Kidney epithelial cell (primary cell): ENCODE measurements around the gene STEAP2. TPM values are rescaled to one million over a fixed set of nuclear protein-coding genes. Genes with fewer than 3 reads are reported as not detected.

Source experiments
- DNase-seq: peaks from one replicate; pipeline ENCODE4 v3.0.0-alpha.2; 2010; ENCODE audit warnings: low read depth
- H3K27me3 ChIP-seq: 2 replicates; pipeline ENCODE4 v1.6.0; 2011; ENCODE audit warnings: low read length; ENCODE audit not compliant: control insufficient read depth, insufficient read depth
- H3K36me3 ChIP-seq: 2 replicates; pipeline ENCODE4 v1.5.1; 2011; ENCODE audit warnings: low read length; ENCODE audit not compliant: control insufficient read depth, insufficient read depth
- H3K4me3 ChIP-seq: 2 replicates; pipeline ENCODE4 v1.5.1; 2011; ENCODE audit warnings: low read depth, mild to moderate bottlenecking, control low read depth, low read length
- total RNA-seq: library from RNA; depleted of rRNA; stranded (reverse); fragments of >200 nt; gene quantifications from 2 replicates; pipeline ENCODE4 v1.2.3, GENCODE V29; 2015
- TF ChIP-seq, protein P1 (sequence below): IDR thresholded peaks from 2 replicates; pipeline ENCODE4 v1.5.1; 2011; ENCODE audit warnings: mild to moderate bottlenecking, moderate library complexity, low read length, control low read depth, inconsistent platforms; ENCODE audit not compliant: insufficient read depth, poor library complexity, severe bottlenecking

The STEAP2 gene
- total RNA-seq, 1 donor from 2014 or later: 5.2 TPM

DNA sequence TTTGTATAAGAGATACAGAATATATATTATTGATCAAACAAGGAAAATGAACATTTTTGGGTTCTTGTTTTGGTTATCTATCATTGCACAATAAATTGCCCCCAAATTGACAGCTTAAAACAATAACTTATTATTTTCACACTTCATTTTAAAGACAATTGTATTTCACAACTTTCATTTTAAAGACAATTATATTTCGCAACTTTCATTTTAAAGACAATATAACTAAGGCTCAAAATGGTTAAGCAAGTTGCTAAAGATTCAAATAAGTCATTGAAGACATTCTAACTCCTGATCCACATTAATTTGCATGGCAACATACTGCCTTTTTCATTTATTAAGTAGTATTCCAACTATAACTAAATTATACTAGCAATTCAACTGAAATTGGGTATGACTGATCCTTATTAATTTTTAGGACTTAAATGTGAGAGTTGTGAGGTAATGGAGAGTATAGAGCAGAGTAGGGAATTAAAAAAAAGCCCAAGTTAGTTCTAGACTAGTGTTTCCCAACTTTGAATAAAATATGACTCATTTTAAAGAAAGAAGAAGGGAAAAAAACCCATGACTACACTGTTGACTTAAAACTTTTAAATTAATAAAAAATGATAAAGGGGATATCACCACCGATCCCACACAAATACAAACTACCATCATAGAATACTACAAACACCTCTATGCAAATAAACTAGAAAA lies 9.9 kb upstream of the STEAP2 start:
- H3K36me3 ChIP-seq: no peaks in the 10 kb centered on the region
- no peak overlapping the region for H3K4me3 ChIP-seq
- TF ChIP-seq, protein P1, sequence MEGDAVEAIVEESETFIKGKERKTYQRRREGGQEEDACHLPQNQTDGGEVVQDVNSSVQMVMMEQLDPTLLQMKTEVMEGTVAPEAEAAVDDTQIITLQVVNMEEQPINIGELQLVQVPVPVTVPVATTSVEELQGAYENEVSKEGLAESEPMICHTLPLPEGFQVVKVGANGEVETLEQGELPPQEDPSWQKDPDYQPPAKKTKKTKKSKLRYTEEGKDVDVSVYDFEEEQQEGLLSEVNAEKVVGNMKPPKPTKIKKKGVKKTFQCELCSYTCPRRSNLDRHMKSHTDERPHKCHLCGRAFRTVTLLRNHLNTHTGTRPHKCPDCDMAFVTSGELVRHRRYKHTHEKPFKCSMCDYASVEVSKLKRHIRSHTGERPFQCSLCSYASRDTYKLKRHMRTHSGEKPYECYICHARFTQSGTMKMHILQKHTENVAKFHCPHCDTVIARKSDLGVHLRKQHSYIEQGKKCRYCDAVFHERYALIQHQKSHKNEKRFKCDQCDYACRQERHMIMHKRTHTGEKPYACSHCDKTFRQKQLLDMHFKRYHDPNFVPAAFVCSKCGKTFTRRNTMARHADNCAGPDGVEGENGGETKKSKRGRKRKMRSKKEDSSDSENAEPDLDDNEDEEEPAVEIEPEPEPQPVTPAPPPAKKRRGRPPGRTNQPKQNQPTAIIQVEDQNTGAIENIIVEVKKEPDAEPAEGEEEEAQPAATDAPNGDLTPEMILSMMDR: no peak
- no peaks in the 10 kb centered on the region for H3K27me3 ChIP-seq
- DNase-seq: no peak

DNA sequence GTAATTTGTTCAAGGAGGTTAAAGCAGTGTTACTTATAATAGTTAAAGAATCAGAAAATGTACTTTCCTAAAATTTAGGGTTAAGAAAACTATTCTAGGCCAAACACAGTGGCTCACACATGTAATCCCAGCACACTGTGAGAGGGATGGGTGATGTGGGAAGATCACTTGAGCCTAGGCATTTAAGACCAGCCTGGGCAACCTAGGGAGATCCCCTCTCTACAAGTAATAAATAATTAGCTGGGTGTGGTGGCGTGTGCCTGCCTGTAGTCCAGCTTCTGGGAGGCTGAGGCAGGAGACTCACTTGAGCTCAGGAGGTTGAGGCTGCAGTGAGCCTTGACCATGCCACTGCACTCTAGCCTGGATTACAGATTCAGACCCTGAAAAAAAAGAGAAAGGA lies 3.6 kb upstream of the STEAP2 start:
- no peak for DNase-seq
- Histone ChIP-seq H3K36me3 (no peaks in the 10 kb centered on the region), H3K27me3 (no peaks in the 10 kb centered on the region), H3K4me3 (no peak overlapping the region)
- TF ChIP-seq, protein P1: no peak

DNA sequence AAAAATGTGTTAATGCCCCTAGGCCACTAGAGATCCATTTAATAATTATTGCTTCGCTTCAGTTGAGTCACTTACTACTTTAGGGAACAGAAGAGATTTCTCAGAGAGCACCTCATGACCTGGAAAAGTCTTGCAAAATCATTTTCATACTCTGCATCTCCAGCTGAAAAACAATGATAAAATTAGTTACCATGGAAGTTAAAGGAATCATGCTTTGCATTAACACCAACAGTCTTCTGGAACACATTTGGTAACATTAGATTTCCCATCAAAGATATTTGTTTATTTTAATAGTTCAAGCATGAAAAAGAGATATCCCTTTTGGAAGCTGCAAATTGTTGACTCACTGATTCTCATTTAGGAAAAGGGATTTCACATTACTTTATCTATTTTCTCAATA lies 1.8 kb upstream of the STEAP2 start:
- TF ChIP-seq, protein P1: no peak
- DNase-seq: no peak
- Histone ChIP-seq H3K4me3 (no peak overlapping the region), H3K27me3 (no peaks in the 10 kb centered on the region), H3K36me3 (no peaks in the 10 kb centered on the region)

DNA sequence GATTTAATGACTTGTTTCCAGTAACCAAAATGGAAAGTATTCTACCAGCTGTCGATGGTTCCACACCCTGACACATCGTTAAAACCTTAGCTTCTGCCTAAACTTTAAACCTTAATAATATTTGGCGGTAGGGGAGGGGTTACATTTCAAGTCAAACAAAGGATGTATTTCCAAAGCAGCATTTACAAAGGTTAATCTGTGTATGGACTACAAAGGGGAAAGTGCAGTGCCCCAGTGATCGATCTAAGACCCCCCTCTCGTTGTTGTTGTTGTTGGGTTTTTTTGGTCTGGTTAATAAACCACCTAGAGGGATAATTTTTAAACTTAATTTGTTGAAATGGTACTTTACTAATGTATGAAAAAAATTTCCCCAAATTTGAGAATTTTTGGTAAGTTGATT lies 1.1 kb upstream of the STEAP2 start:
- no peak for DNase-seq
- no peak overlapping the region for H3K4me3 ChIP-seq
- H3K36me3 ChIP-seq: no peaks in the 10 kb centered on the region
- TF ChIP-seq, protein P1: no peak
- no peaks in the 10 kb centered on the region for H3K27me3 ChIP-seq

DNA sequence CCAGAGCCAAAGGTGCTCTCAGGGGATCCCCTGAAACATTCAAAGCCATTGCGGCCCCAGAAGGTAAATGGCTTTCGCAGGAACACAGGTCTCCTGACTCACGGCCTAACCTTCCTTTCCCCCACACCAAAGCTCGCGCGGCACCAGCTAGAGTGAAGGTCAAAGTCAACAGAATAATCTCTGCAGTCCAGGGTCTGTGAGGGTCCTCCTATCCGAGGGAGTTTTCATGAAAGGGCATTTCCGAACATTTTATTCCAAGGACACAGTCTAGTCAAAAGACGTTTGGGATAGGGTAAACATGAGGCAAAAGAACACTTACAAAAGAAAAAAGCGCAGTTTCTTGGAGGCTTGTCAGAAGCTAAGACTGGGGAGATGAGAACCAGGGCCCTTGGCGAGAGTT lies 559 bp upstream of the STEAP2 start:
- H3K27me3 ChIP-seq: no peaks in the 10 kb centered on the region
- H3K36me3 ChIP-seq: no peaks in the 10 kb centered on the region
- TF ChIP-seq, protein P1: no peak
- DNase-seq: no peak
- peak overlapping the region; percentile 79 for H3K4me3 ChIP-seq

DNA sequence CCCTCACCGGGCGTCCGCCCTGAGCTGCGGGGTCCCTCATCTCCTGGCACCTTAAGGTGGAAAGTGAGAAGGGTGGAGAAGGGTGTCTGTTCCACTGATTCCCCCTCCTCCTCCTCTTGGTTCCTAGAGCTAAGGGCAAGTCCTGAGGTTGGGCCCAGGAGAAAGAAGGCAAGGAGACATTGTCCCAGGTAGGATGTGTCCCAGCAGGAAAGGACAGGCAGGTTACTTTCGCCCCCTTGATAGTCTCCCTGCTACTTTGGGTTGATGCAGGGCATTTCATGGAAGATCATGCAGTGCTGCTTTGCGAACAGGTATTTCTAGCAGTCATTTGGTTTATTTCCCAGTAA lies 582 bp downstream of the STEAP2 start:
- H3K36me3 ChIP-seq: no peaks in the 10 kb centered on the region
- H3K27me3 ChIP-seq: no peaks in the 10 kb centered on the region
- peak overlapping the region; percentile 79 for H3K4me3 ChIP-seq
- TF ChIP-seq, protein P1: no peak
- DNase-seq: no peak
